Measurements from ENCODE around the gene RESF1. TPM values are rescaled to one million over a fixed set of nuclear protein-coding genes. Genes with fewer than 3 reads are reported as not detected.

RESF1 gene
- total RNA-seq, 1 donor from 2014 or later, result 299 TPM

DNA sequence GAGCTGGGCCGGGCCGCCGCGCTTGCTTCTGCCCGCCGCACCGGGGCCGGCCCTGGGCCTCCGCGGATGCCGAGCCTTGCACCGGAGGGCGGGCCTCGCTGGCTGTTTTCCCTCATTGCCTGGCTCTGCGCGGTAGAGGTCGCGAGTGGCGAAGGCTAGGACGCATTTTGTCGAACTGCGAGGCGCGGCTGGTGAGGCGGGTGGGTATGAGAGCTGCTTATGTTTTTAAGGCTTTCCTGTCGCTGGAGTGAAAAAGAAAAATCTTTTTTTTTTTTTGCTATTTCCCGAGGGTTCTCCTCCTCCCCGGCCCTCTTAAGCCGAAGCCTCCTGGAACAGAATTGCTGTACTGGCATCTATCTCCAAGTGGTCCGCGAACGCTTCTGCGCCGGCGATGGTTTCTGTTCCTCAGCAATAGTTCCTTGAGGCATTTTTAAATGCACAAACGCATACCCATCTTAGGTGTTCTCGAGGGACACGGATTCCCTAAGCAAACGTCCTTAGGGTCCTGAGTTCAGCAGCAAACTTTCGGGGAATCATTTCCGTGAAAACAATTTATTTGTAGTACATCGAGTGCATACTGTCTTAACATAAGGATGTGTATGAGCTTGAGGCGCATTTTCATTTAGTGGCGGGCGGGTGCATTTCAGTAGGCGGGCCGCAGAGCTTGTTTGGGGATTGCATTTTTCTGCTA lies 631 bp downstream of the RESF1 start:
- ChIA-PET POLR2A (interaction anchor here (0.6 to 4.2 kb wide), 64 partner anchors 8 to 352 kb away, joined by 3 to 92 read pairs (median 5); partner anchors contain the start of genes AMN1, BICD1 and ETFBKMT), CTCF (interaction anchor here (0.6 to 1.8 kb wide), 7 partner anchors 64 to 306 kb away, joined by 3 to 4 read pairs (median 3); no protein-coding TSS in a partner anchor)
- ATAC-seq (ENCODE audit: low read depth) (peak; percentile 48), DNase-seq (no peak)
- peaks cover 80% of the 10 kb centered on the region for H3K4me1 Mint-ChIP-seq
- intact Hi-C loops (cut with micrococcal nuclease), result loop anchor here (1.0 to 10.0 kb wide), 17 partner anchors 64 to 635 kb away; partner anchors contain the start of genes ETFBKMT and SINHCAF
- peak overlapping the region; percentile 99 for H3K27ac Mint-ChIP-seq
- H3K36me3 Mint-ChIP-seq (ENCODE audit: low read depth), result peaks cover 61% of the 10 kb centered on the region
- H3K9me3 Mint-ChIP-seq, result peaks cover 6% of the 10 kb centered on the region
- TF ChIP-seq, protein P1, sequence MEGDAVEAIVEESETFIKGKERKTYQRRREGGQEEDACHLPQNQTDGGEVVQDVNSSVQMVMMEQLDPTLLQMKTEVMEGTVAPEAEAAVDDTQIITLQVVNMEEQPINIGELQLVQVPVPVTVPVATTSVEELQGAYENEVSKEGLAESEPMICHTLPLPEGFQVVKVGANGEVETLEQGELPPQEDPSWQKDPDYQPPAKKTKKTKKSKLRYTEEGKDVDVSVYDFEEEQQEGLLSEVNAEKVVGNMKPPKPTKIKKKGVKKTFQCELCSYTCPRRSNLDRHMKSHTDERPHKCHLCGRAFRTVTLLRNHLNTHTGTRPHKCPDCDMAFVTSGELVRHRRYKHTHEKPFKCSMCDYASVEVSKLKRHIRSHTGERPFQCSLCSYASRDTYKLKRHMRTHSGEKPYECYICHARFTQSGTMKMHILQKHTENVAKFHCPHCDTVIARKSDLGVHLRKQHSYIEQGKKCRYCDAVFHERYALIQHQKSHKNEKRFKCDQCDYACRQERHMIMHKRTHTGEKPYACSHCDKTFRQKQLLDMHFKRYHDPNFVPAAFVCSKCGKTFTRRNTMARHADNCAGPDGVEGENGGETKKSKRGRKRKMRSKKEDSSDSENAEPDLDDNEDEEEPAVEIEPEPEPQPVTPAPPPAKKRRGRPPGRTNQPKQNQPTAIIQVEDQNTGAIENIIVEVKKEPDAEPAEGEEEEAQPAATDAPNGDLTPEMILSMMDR (IDR thresholded peaks at IDR 0.05), result no peak
- H3K4me3 Mint-ChIP-seq, result peak overlapping the region; percentile 99
- no peaks in the 10 kb centered on the region for H3K27me3 Mint-ChIP-seq

DNA sequence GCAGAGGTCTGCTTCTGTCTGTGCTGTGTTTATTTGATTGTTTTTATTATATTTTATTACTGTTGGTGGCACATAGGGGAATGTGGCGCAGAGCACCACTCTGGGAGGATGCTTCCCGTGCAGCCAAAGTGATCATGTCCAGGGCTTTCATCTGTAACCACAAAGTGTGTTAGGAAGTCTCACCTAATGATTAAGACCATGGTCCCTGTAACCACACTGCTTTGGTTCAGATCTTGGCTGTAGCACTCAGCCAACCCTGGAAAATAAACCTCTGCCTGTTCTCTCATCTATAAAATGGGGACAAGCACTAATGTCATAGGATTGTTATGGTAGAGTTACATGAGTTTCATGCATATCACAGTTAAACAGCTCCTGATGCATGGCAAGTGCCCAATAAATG lies 1.9 kb downstream of the RESF1 start:
- Mint-ChIP-seq H3K27me3 (no peaks in the 10 kb centered on the region), H3K36me3 (ENCODE audit: low read depth) (peaks cover 73% of the 10 kb centered on the region), H3K9me3 (peaks cover 6% of the 10 kb centered on the region), H3K4me1 (peaks cover 83% of the 10 kb centered on the region), H3K4me3 (peak overlapping the region; percentile 99), H3K27ac (peak overlapping the region; percentile 99)
- intact Hi-C loops (cut with micrococcal nuclease), result loop anchor here (10.0 kb wide), 1 partner anchor 636 kb away; the partner anchor contains the start of gene SINHCAF
- CTCF ChIA-PET, result interaction anchor here (0.7 to 1.1 kb wide), 3 partner anchors 128 to 268 kb away, joined by 3 read pairs; no protein-coding TSS in a partner anchor
- POLR2A ChIA-PET, result interaction anchor here (0.5 to 4.2 kb wide), 26 partner anchors 8 to 351 kb away, joined by 3 to 92 read pairs (median 6); partner anchors contain the start of genes AMN1 and ETFBKMT
- ATAC-seq (ENCODE audit: low read depth) (no peak), DNase-seq (no peak)
- TF ChIP-seq, protein P1 (IDR thresholded peaks at IDR 0.05), result no peak

DNA sequence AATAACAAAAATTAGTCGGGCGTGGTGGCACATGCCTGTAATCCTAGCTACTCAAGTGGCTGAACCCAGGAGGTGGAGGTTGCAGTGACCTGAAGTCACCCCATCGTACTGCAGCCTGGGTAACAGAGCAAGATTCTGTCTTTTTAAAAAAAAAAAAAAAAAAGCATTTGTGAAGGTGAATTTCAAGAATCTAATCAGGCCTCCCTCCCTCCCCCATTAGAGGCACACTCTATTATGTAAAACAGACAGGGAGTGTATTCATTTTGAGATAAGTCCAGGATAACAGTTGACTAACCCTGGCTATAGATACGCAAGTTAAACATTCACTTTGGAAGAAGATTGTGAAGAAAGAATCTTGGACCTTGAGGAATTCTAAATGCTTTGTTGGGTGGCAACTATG lies 2.9 kb downstream of the RESF1 start:
- ChIA-PET CTCF (interaction anchor here (0.7 kb wide), 1 partner anchor 129 kb away, joined by 3 read pairs; no protein-coding TSS in a partner anchor), POLR2A (interaction anchor here (0.7 to 4.1 kb wide), 14 partner anchors 8 to 309 kb away, joined by 3 to 92 read pairs (median 6); no protein-coding TSS in a partner anchor)
- ATAC-seq (ENCODE audit: low read depth) (no peak), DNase-seq (no peak)
- H3K27me3 Mint-ChIP-seq, result no peaks in the 10 kb centered on the region
- intact Hi-C loops (cut with micrococcal nuclease), result loop anchor here (10.0 kb wide), 1 partner anchor 637 kb away; the partner anchor contains the start of gene SINHCAF
- H3K27ac Mint-ChIP-seq, result peak overlapping the region; percentile 99
- TF ChIP-seq, protein P1 (IDR thresholded peaks at IDR 0.05), result no peak
- peaks cover 85% of the 10 kb centered on the region for H3K4me1 Mint-ChIP-seq
- peaks cover 79% of the 10 kb centered on the region for H3K36me3 Mint-ChIP-seq (ENCODE audit: low read depth)
- peak overlapping the region; percentile 99 for H3K4me3 Mint-ChIP-seq
- peaks cover 3% of the 10 kb centered on the region for H3K9me3 Mint-ChIP-seq

DNA sequence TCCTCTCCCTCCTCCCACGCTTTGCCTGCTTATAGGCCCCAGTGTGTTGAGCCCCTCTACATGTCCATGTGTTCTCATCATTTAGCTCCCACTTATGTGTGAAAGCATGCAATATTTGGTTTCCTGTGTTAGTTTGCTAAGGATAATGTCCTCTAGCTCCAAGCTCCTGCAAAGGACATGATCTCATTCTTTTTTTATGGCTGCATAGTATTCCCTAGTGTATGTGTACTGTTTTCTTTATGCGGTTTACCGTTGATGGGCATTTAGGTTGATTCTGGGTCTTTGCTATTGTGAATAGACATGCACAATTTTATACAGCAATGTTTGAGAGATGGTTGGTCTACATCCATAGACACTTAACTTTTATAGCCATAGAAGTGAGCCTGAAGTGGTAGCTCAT lies 5.1 kb downstream of the RESF1 start:
- CTCF ChIA-PET, result no interaction called here
- POLR2A ChIA-PET, result interaction anchor here (0.9 to 2.1 kb wide), 4 partner anchors 14 to 155 kb away, joined by 3 to 5 read pairs (median 4); no protein-coding TSS in a partner anchor
- H3K9me3 Mint-ChIP-seq, result peaks cover 3% of the 10 kb centered on the region
- H3K4me3 Mint-ChIP-seq, result peak overlapping the region; percentile 17
- intact Hi-C loops (cut with micrococcal nuclease), result loop anchor here (10.0 kb wide), 1 partner anchor 639 kb away; the partner anchor contains the start of gene SINHCAF
- peaks cover 87% of the 10 kb centered on the region for H3K4me1 Mint-ChIP-seq
- TF ChIP-seq, protein P1 (IDR thresholded peaks at IDR 0.05), result no peak
- no peaks in the 10 kb centered on the region for H3K27me3 Mint-ChIP-seq
- H3K27ac Mint-ChIP-seq, result peak overlapping the region; percentile 50
- DNase-seq (no peak), ATAC-seq (ENCODE audit: low read depth) (no peak)
- peaks cover 87% of the 10 kb centered on the region for H3K36me3 Mint-ChIP-seq (ENCODE audit: low read depth)

DNA sequence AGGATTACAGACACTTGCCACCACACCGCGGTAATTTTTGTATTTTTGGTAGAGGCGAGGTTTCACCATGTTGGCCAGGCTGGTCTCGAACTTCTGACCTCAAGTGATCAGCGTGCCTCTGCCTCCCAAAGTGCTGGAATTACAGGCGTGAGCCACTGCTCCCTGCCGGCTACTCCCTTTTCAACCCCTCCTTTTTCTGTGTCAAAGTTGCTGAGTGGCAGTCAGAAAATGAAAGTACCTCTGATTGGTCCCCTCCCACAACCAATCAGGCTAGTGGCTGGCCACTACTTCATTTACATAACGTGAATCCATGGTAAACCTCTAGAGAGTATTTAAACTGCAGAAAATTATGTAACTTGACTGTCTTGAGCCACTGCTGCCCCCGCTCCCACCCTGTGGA lies 5.9 kb downstream of the RESF1 start:
- ATAC-seq (ENCODE audit: low read depth) (no peak), DNase-seq (no peak)
- Mint-ChIP-seq H3K27ac (peak overlapping the region; percentile 64), H3K9me3 (peaks cover 3% of the 10 kb centered on the region), H3K27me3 (no peaks in the 10 kb centered on the region), H3K4me3 (peak overlapping the region; percentile 28), H3K36me3 (ENCODE audit: low read depth) (peaks cover 88% of the 10 kb centered on the region), H3K4me1 (peaks cover 94% of the 10 kb centered on the region)
- ChIA-PET CTCF (no interaction called here), POLR2A (interaction anchor here (0.6 to 2.1 kb wide), 3 partner anchors 15 to 39 kb away, joined by 3 to 9 read pairs (median 5); no protein-coding TSS in a partner anchor)
- intact Hi-C loops (cut with micrococcal nuclease), result loop anchor here (10.0 kb wide), 1 partner anchor 640 kb away; the partner anchor contains the start of gene SINHCAF
- TF ChIP-seq, protein P1 (IDR thresholded peaks at IDR 0.05), result no peak
